GM12873 (cell line): ENCODE data around the gene SPNS3.

Experiments used
- CTCF ChIP-seq: IDR thresholded peaks from 2 replicates; pipeline ENCODE4 v1.5.1; 2012; ENCODE audit warnings: low read depth, mild to moderate bottlenecking, moderate library complexity, low read length, control low read depth; ENCODE audit not compliant: insufficient read depth; ENCODE audit errors: missing control alignments

SPNS3 gene

GRCh38 chr17:4519361-4519788 lies 85.6 kb downstream of the SPNS3 start:
- TF ChIP-seq CTCF, result no peak

- no peak for TF ChIP-seq CTCF
Observed at GRCh38 chr17:4520060-4520893, 86.5 kb downstream of the SPNS3 start.

GRCh38 chr17:4520894-4521600 lies 87.3 kb downstream of the SPNS3 start:
- no peak for TF ChIP-seq CTCF

- no peak for TF ChIP-seq CTCF
Observed at GRCh38 chr17:4522661-4523060, 88.9 kb downstream of the SPNS3 start.

- TF ChIP-seq CTCF, result no peak
Observed at GRCh38 chr17:4523946-4524345, 90.2 kb downstream of the SPNS3 start.

GRCh38 chr17:4525691-4526397 lies 92.1 kb downstream of the SPNS3 start:
- no peak for TF ChIP-seq CTCF

GRCh38 chr17:4527134-4527533 lies 93.4 kb downstream of the SPNS3 start:
- TF ChIP-seq CTCF, result no peak
